GM12878 (cell line): ENCODE data around the gene KIF15. TPM values are rescaled to one million over a fixed set of nuclear protein-coding genes. Genes with fewer than 3 reads are reported as not detected.

Source experiments
- ATAC-seq: fragments of 200-7000 bp; cut with Tn5 transposase; 3 replicates; pipeline ENCODE4 v1.9.1; 2020; ENCODE audit warnings: mild to moderate bottlenecking, moderate library complexity
- BruUV-seq: library from RNA; stranded (reverse); fragments of 400-500 nt; replicated peaks from 2 replicates; lab custom pipeline; 2021; lab: Mats Ljungman, UMichigan
- CTCF ChIA-PET: fragments of 300-600 bp; sonication (Branson Sonifier 250); formaldehyde crosslinking; extraction: SDS; loops from one replicate; lab custom pipeline; 2021; ENCODE audit warnings: inconsistent platforms; lab: Yijun Ruan, JAX
- POLR2A ChIA-PET: fragments of 350-600 bp; formaldehyde crosslinking; extraction: SDS; loops from one replicate; lab custom pipeline; 2021; ENCODE audit warnings: inconsistent platforms; lab: Charles Lee
- RAD21 ChIA-PET: fragments of 300-600 bp; sonication (Branson Sonifier 250); formaldehyde crosslinking; loops from one replicate; lab custom pipeline; 2023; ENCODE audit warnings: antibody characterized with exemption; ENCODE audit not compliant: unreplicated experiment; lab: Charles Lee
- SMC1A ChIA-PET: fragments of 300-600 bp; sonication (Branson Sonifier 250); formaldehyde crosslinking; loops from one replicate; lab custom pipeline; 2023; ENCODE audit not compliant: unreplicated experiment, uncharacterized antibody; lab: Charles Lee
- DNase-seq: peaks from one replicate; pipeline ENCODE4 v3.0.0-alpha.2; 2011; ENCODE audit warnings: low read depth, low spot score
- FAIRE-seq: peaks from 3 replicates; lab custom pipeline; 2011; peaks lifted over from hg19 to GRCh38; lab: Jason Lieb, UNC
- H2AFZ ChIP-seq: 2 replicates; pipeline ENCODE4 v1.6.0; 2011; ENCODE audit warnings: low read depth, low read length, control low read depth; ENCODE audit not compliant: control insufficient read depth
- H3K27ac ChIP-seq: 2 replicates; pipeline ENCODE4 v1.5.1; 2011; ENCODE audit warnings: control low read depth; ENCODE audit not compliant: control insufficient read depth, insufficient read depth
- H3K27me3 ChIP-seq, 2 experiments: replicated peaks in 1 of 2; 2 replicates each; pipeline versions ENCODE4 v1.6.0 to v1.6.1; 2011; ENCODE audit warnings: low read length in 1 of 2; ENCODE audit not compliant: control insufficient read depth in 2 of 2, insufficient read depth in 2 of 2
- H3K36me3 ChIP-seq, 2 experiments: 2 replicates each; pipeline ENCODE4 v1.5.1; 2011; ENCODE audit warnings: low read length in 1 of 2; ENCODE audit not compliant: control insufficient read depth in 2 of 2, insufficient read depth in 2 of 2
- H3K4me1 ChIP-seq: 2 replicates; pipeline ENCODE4 v1.6.1; 2011; ENCODE audit warnings: mild to moderate bottlenecking, low read length, moderate library complexity, mixed read lengths; ENCODE audit not compliant: control insufficient read depth, insufficient read depth
- H3K4me2 ChIP-seq: 2 replicates; pipeline ENCODE4 v1.6.0; 2011; ENCODE audit warnings: control low read depth; ENCODE audit not compliant: control insufficient read depth, insufficient read depth
- H3K4me3 ChIP-seq: fragments of 200-600 bp; sonication (generic); 2 replicates; pipeline ENCODE4 v1.5.1; 2016
- H3K79me2 ChIP-seq: 2 replicates; pipeline ENCODE4 v1.6.0; 2011; ENCODE audit warnings: low read length; ENCODE audit not compliant: control insufficient read depth, insufficient read depth
- H3K9ac ChIP-seq: 2 replicates; pipeline ENCODE4 v1.8.0; 2011; ENCODE audit warnings: low read length, control low read depth, mixed read lengths; ENCODE audit not compliant: control insufficient read depth, insufficient read depth
- H3K9me3 ChIP-seq: replicated peaks from 3 replicates; pipeline ENCODE4 v1.5.1; 2011; ENCODE audit warnings: mild to moderate bottlenecking, low read length; ENCODE audit not compliant: control insufficient read depth, insufficient read depth
- H4K20me1 ChIP-seq: 2 replicates; pipeline ENCODE4 v1.6.0; 2011; ENCODE audit not compliant: control insufficient read depth, insufficient read depth
- CBX3 ChIP-seq: fragments of 200-600 bp; sonication (generic); IDR thresholded peaks from 2 replicates; pipeline ENCODE4 v1.6.1; 2016; ENCODE audit warnings: low read depth, borderline replicate concordance
- CHD4 ChIP-seq: fragments of 200-600 bp; sonication (generic); IDR thresholded peaks from 2 replicates; pipeline ENCODE4 v1.6.1; 2016; ENCODE audit warnings: mild to moderate bottlenecking
- GABPA ChIP-seq: IDR thresholded peaks from 2 replicates; pipeline ENCODE4 v1.6.1; 2014; ENCODE audit warnings: antibody characterized with exemption, low read depth, mild to moderate bottlenecking, inconsistent platforms
- GATAD2B ChIP-seq: fragments of 450-650 bp; conservative IDR thresholded peaks from 2 replicates; pipeline ENCODE4 v1.6.1; 2017; ENCODE audit warnings: low read depth, mild to moderate bottlenecking, moderate library complexity
- IRF4 ChIP-seq: IDR thresholded peaks from 2 replicates; pipeline ENCODE4 v1.6.1; 2011; ENCODE audit warnings: low read depth, low read length
- JUND ChIP-seq: IDR thresholded peaks from 2 replicates; pipeline ENCODE4 v1.6.1; 2012; ENCODE audit warnings: low read depth, mild to moderate bottlenecking, low read length, improper control_type of control experiment, moderate library complexity
- KAT2A ChIP-seq: conservative IDR thresholded peaks from 2 replicates; pipeline ENCODE4 v1.6.1; 2011; ENCODE audit warnings: low read depth, low read length; ENCODE audit not compliant: control insufficient read depth
- MTA3 ChIP-seq: IDR thresholded peaks from 2 replicates; pipeline ENCODE4 v1.6.1; 2012; ENCODE audit warnings: low read length, inconsistent platforms, borderline replicate concordance
- NFXL1 ChIP-seq: fragments of 450-650 bp; IDR thresholded peaks from 2 replicates; pipeline ENCODE4 v1.6.1; 2017; ENCODE audit warnings: antibody characterized with exemption, mild to moderate bottlenecking, borderline replicate concordance
- NR2F1 ChIP-seq: fragments of 450-650 bp; conservative IDR thresholded peaks from 2 replicates; pipeline ENCODE4 v1.6.1; 2017; ENCODE audit warnings: mild to moderate bottlenecking
- POLR2A ChIP-seq: IDR thresholded peaks from 2 replicates; pipeline ENCODE4 v1.6.1; 2011; ENCODE audit warnings: low read depth, mild to moderate bottlenecking, low read length
- RUNX3 ChIP-seq: IDR thresholded peaks from 2 replicates; pipeline ENCODE4 v1.6.1; 2012; ENCODE audit warnings: low read length, inconsistent platforms
- SPI1 ChIP-seq: IDR thresholded peaks from 2 replicates; pipeline ENCODE4 v1.6.1; 2011; ENCODE audit warnings: low read depth, mild to moderate bottlenecking, low read length, moderate library complexity, borderline replicate concordance; ENCODE audit not compliant: insufficient read depth
- SUZ12 ChIP-seq: fragments of 200-600 bp; sonication (generic); IDR thresholded peaks from one replicate; pipeline ENCODE4 v1.6.1; 2018; ENCODE audit warnings: antibody characterized with exemption, mild to moderate bottlenecking; ENCODE audit not compliant: unreplicated experiment
- ZNF24 ChIP-seq: fragments of 450-650 bp; IDR thresholded peaks from 2 replicates; pipeline ENCODE4 v1.6.1; 2017; ENCODE audit warnings: antibody characterized with exemption, mild to moderate bottlenecking
- WGBS: methylation state at CpG from one replicate; pipeline ENCODE4 v1.1.6; 2016; ENCODE audit warnings: low lambda C conversion rate; ENCODE audit not compliant: insufficient replicate concordance, insufficient coverage; ENCODE audit errors: missing lambda C conversion rate; 5-methylcytosine and 5-hydroxymethylcytosine counted together
- in situ Hi-C: fragments of 300-500 bp; cut with MboI; formaldehyde crosslinking; loops from 9 replicates; pipeline ENCODE4 v1.14.3; 2018; ENCODE audit warnings: mixed read lengths
- intact Hi-C: fragments of 100-400 bp; cut with micrococcal nuclease; formaldehyde crosslinking; loops from one replicate; pipeline ENCODE4 v1.14.2; 2022; ENCODE audit not compliant: unreplicated experiment
- polyA plus RNA-seq, 11 experiments: library from polyadenylated mRNA; depleted of rRNA in 4 of 11; unstranded in 6 of 11; stranded (reverse) in 5 of 11; fragments of >200 nt; fragmentation: Nextera tagmentation in 4 of 11; fragmentation: Illumina TruSeq in 1 of 11; extraction: Ambion mirVana in 4 of 11; extraction: Trizol in 1 of 11; gene quantifications; 1 replicate in 1 of 11; 2 replicates in 10 of 11; pipeline versions ENCODE4 v1.2.1 to v1.2.3, GENCODE V29; 2011 to 2016; ENCODE audit warnings: inconsistent platforms in 2 of 11, missing spikeins in 2 of 11, low read depth in 1 of 11
- total RNA-seq, 4 experiments: library from RNA; depleted of rRNA in 3 of 4; stranded (reverse); fragments of >200 nt in 3 of 4; fragmentation: Illumina TruSeq in 1 of 4; extraction: Trizol in 1 of 4; gene quantifications; 2 replicates each; pipeline versions ENCODE4 v1.2.1 to v1.2.3, GENCODE V29; 2013 to 2021
- TF ChIP-seq, protein P1 (sequence below): fragments of 450-650 bp; IDR thresholded peaks from 2 replicates; pipeline ENCODE4 v1.6.1; 2017; ENCODE audit warnings: mild to moderate bottlenecking, low read depth, inconsistent platforms; ENCODE audit not compliant: poor library complexity, severe bottlenecking
- TF ChIP-seq, protein P2 (sequence below): fragments of 450-650 bp; IDR thresholded peaks from 2 replicates; pipeline ENCODE4 v1.6.1; 2014; ENCODE audit warnings: mild to moderate bottlenecking

KIF15 gene
- total and polyA plus RNA-seq, 10 of the 15 experiments (the other 5 are each of a cell fraction or from before 2014, with no cell fraction given) = 12.3 to 51.8 (median 26.0) TPM

DNA sequence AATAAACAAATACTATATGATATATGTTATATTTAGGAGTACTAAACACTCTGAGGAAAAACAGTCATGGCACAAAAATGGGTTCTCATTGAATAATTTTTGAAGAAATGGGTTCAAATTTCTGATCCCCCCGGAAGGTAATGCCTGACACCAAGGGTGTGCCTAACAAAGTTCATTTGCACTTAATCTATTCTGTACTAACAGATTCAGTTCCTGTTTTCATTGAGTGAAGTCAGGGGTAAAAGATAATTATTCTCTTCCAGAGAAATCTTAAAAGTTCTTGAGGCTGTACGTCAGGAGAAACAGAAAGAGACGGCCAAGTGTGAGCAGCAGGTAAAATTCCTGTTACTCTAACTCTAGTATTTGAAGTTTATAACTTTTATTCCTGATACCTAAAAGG, 65.6 kb downstream of the KIF15 start:
- in situ Hi-C loops (no loop called here), intact Hi-C loops (no loop called here)
- no peak overlapping the region for H3K9ac ChIP-seq
- ChIA-PET SMC1A (interaction anchor here (0.8 kb wide), 1 partner anchor 28 kb away, joined by 3 read pairs; no protein-coding TSS in a partner anchor), POLR2A (no interaction called here), CTCF (no interaction called here), RAD21 (no interaction called here)
- H4K20me1 ChIP-seq = no peaks in the 10 kb centered on the region
- H2AFZ ChIP-seq = no peak overlapping the region
- no peak overlapping the region for H3K27ac ChIP-seq
- H3K4me1 ChIP-seq = no peaks in the 10 kb centered on the region
- DNase-seq (no peak), ATAC-seq (no peak), FAIRE-seq (no peak)
- no peaks in the 10 kb centered on the region for H3K9me3 ChIP-seq
- peaks cover 8 to 10% of the 10 kb centered on the region in 2 experiments; a peak in 3 of 4 replicates for H3K36me3 ChIP-seq
- BruUV-seq = no TSS peak
- H3K4me2 ChIP-seq = no peak overlapping the region
- TF ChIP-seq KAT2A (no peak), RUNX3 (no peak), SPI1 (peak; percentile 70), CHD4 (no peak)
- no peaks in the 10 kb centered on the region for H3K27me3 ChIP-seq
- H3K4me3 ChIP-seq = no peak overlapping the region
- H3K79me2 ChIP-seq = no peaks in the 10 kb centered on the region
- WGBS = 71% methylated on average over 3 of the region's 3 CpGs

DNA sequence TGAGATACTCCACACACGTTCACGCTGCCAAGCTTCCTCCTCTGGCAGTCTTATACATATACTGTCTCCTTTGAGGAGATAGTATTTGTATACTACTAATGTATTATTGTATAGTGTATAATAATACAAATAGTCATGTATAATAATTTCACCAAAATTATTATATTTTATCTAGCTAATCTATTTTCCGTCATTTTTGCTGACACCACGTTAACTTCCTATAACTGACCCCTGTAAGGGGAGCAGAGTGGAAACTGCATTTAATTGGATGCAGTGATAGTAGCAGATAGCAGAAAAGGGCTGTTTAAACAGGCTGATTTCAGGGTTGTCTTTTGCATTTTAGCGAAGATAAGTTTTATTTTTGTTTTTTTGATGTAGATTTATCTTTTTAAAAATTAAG, 69.6 kb downstream of the KIF15 start:
- Histone ChIP-seq H3K79me2 (no peaks in the 10 kb centered on the region), H3K27ac (no peak overlapping the region), H3K9me3 (no peaks in the 10 kb centered on the region; the same call in 1 of the 3 replicates), H4K20me1 (no peaks in the 10 kb centered on the region), H3K36me3 (peaks cover 13 to 15% of the 10 kb centered on the region in 2 experiments; a peak in 3 of 4 replicates), H2AFZ (no peak overlapping the region), H3K27me3 (no peaks in the 10 kb centered on the region), H3K4me1 (no peaks in the 10 kb centered on the region), H3K4me3 (no peak overlapping the region), H3K9ac (no peak overlapping the region), H3K4me2 (no peak overlapping the region)
- BruUV-seq = no TSS peak
- ChIA-PET CTCF (interaction anchor here (1.1 to 1.8 kb wide), 2 partner anchors 19 to 25 kb away, joined by 3 to 4 read pairs; no protein-coding TSS in a partner anchor), RAD21 (no interaction called here), SMC1A (interaction anchor here (0.8 to 1.4 kb wide), 4 partner anchors 8 to 20 kb away, joined by 3 to 4 read pairs (median 3); no protein-coding TSS in a partner anchor), POLR2A (no interaction called here)
- intact Hi-C loops = no loop called here
- DNase-seq = no peak
- ATAC-seq = no peak
- in situ Hi-C loops = no loop called here
- WGBS = 100% methylated on average over 5 of the region's 5 CpGs
- FAIRE-seq = no peak
- TF ChIP-seq MTA3 = no peak
- TF ChIP-seq GABPA = no peak
- TF ChIP-seq NR2F1 = no peak
- no peak for TF ChIP-seq SUZ12
- no peak for TF ChIP-seq CBX3
- TF ChIP-seq, protein P1, sequence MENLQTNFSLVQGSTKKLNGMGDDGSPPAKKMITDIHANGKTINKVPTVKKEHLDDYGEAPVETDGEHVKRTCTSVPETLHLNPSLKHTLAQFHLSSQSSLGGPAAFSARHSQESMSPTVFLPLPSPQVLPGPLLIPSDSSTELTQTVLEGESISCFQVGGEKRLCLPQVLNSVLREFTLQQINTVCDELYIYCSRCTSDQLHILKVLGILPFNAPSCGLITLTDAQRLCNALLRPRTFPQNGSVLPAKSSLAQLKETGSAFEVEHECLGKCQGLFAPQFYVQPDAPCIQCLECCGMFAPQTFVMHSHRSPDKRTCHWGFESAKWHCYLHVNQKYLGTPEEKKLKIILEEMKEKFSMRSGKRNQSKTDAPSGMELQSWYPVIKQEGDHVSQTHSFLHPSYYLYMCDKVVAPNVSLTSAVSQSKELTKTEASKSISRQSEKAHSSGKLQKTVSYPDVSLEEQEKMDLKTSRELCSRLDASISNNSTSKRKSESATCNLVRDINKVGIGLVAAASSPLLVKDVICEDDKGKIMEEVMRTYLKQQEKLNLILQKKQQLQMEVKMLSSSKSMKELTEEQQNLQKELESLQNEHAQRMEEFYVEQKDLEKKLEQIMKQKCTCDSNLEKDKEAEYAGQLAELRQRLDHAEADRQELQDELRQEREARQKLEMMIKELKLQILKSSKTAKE = no peak
- no peak for TF ChIP-seq ZNF24
- no peak for TF ChIP-seq IRF4
- TF ChIP-seq NFXL1 = no peak
- TF ChIP-seq JUND = no peak
- TF ChIP-seq POLR2A = no peak
- no peak for TF ChIP-seq SPI1
- TF ChIP-seq GATAD2B = no peak
- TF ChIP-seq, protein P2, sequence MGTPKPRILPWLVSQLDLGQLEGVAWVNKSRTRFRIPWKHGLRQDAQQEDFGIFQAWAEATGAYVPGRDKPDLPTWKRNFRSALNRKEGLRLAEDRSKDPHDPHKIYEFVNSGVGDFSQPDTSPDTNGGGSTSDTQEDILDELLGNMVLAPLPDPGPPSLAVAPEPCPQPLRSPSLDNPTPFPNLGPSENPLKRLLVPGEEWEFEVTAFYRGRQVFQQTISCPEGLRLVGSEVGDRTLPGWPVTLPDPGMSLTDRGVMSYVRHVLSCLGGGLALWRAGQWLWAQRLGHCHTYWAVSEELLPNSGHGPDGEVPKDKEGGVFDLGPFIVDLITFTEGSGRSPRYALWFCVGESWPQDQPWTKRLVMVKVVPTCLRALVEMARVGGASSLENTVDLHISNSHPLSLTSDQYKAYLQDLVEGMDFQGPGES = no peak
